GM12801 (cell line): ENCODE data around the gene PRR7.

Experiments
- TF ChIP-seq, protein P1 (sequence below): IDR thresholded peaks from one replicate; pipeline ENCODE4 v1.5.1; 2011; ENCODE audit warnings: control low read depth; ENCODE audit not compliant: insufficient read length; ENCODE audit errors: extremely low read depth

The PRR7 gene

GRCh38 chr5:177455036-177455660, 8.5 kb downstream of the PRR7 start:
- TF ChIP-seq, protein P1, sequence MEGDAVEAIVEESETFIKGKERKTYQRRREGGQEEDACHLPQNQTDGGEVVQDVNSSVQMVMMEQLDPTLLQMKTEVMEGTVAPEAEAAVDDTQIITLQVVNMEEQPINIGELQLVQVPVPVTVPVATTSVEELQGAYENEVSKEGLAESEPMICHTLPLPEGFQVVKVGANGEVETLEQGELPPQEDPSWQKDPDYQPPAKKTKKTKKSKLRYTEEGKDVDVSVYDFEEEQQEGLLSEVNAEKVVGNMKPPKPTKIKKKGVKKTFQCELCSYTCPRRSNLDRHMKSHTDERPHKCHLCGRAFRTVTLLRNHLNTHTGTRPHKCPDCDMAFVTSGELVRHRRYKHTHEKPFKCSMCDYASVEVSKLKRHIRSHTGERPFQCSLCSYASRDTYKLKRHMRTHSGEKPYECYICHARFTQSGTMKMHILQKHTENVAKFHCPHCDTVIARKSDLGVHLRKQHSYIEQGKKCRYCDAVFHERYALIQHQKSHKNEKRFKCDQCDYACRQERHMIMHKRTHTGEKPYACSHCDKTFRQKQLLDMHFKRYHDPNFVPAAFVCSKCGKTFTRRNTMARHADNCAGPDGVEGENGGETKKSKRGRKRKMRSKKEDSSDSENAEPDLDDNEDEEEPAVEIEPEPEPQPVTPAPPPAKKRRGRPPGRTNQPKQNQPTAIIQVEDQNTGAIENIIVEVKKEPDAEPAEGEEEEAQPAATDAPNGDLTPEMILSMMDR: no peak

- TF ChIP-seq, protein P1: peak; percentile 36
These were observed 9.3 kb downstream of the PRR7 start for GRCh38 chr5:177455661-177456590.

DNA sequence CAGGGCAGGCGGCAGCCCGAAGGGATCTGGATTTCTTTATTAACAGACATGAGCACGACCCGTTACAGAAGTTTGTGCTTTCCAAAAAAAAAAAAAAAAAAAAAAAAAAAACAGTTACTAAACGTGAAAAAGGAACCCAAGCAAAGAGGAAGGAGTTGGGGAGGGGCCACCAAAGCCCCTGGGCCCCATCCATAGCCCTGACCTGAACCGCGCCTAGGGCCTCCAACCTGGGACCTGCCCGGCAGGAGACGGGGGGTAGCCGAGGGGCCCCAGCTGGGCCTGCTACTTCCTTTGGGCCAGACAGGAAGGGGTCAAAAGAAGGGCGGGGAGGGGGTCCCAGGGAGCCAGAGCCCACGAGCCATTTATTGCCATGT, 10.0 kb downstream of the PRR7 start:
- TF ChIP-seq, protein P1: no peak

- TF ChIP-seq, protein P1: no peak
These were observed 10.6 kb downstream of the PRR7 start for GRCh38 chr5:177456976-177457851.

GRCh38 chr5:177457852-177458681, 11.5 kb downstream of the PRR7 start:
- TF ChIP-seq, protein P1: no peak

DNA sequence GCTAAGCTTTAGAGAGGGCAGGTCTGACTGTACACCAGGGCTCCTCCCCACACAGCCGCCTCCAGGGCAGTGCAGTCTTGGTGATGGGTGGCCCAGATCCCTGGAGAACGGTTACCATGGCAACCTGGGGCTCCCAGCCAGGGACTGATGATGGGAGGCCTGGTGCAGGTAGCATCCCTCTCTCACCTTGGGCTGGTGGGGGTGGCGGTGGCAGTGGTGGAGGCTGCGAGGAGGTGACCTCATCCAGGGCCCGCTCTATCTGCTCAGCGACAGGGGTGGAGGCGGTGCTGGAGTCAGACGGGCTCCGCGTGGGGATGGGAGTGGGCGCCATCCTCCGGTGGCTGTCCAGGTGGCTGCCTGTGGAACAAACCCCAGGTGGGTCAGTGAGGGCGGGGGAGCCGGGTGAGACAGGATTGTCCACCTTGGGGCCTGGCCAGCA, 12.3 kb downstream of the PRR7 start:
- TF ChIP-seq, protein P1: no peak
